Heart left ventricle (tissue), 13 donors: ENCODE data around the gene ESYT3.

Experiments used
- CTCF ChIP-seq, 12 donors: fragments of 200-600 bp; sonication (generic) in 4 of 12; IDR thresholded peaks; one replicate each; pipeline versions ENCODE4 v1.5.0 to v1.8.0; 2018 to 2022; ENCODE audit warnings: antibody characterized with exemption in 12 of 12, mild to moderate bottlenecking in 5 of 12
- POLR2A ChIP-seq, 2 donors: fragments of 450-650 bp; IDR thresholded peaks; one replicate each; pipeline ENCODE4 v1.6.1; 2017; ENCODE audit warnings: antibody characterized with exemption in 2 of 2, mild to moderate bottlenecking in 2 of 2, moderate library complexity in 2 of 2
- donor health status: ischemic (EF 13 %, LVEDD 7.1; RV severe dilation, severe dysfunction).
- donor health status: DM: no; HTN: yes; CAD: no.
- donor health status: DM: no; HTN: no; CAD: no.
- donor health status: ischemic (EF 25% LVEDD 6.9; RV normal size, moderate dysfunction).
- donor health status: ischemic (EF 25% LVEDD 5.7; RV mildly dilated, moderate dysfunction).
- donor health status: ischemic (EF 35%, LVEDD 5.7; RV mildly dilated, moderate dysfunction).
- donor health status: nonischemic (EF 11% LVEDD 7.7; RV severe dilation, severe dysfunction).
- donor health status: DM: yes; HTN: yes; CAD: no.
- donor health status: PGD.
- donor health status: ischemic (EF 29% LVEDD 5.4; RV normal size, mild dysfunction).
- donor health status: nonischemic (EF 23%, LVEDD 6.1; RV moderate dilation, normal function).

- TF ChIP-seq CTCF (IDR thresholded peaks at IDR 0.05) (no peak), POLR2A (IDR thresholded peaks at IDR 0.05) (no peak)
Measured at GRCh38 chr3:138497851-138498250, 63.4 kb downstream of the ESYT3 start.
